ENCODE results near the gene NTNG1. TPM values are rescaled to one million over a fixed set of nuclear protein-coding genes. Genes with fewer than 3 reads are reported as not detected.
"Not testable (repeated sequence)": the region's sequence is repeated elsewhere in the genome, so short reads cannot be mapped to it uniquely, and the experiment has no call there.

Gene NTNG1
- total RNA-seq, 1 donor from 2014 or later, result 2.4 TPM

GRCh38 chr1:107230121-107230520 lies 89.3 kb downstream of the NTNG1 start:
- Histone ChIP-seq H3K36me3 (ENCODE audit: control insufficient read depth, insufficient read depth, low read length) (no peaks in the 10 kb centered on the region), H3K4me3 (ENCODE audit: low read depth, low read length) (no peak overlapping the region), H3K27me3 (ENCODE audit: control insufficient read depth, insufficient read depth, low read length) (no peaks in the 10 kb centered on the region)
- DNase-seq (ENCODE audit: low read depth), result no peak
- TF ChIP-seq CTCF (IDR thresholded peaks at IDR 0.05; ENCODE audit: insufficient read depth, low read length, severe bottlenecking), result no peak
- no peak for FAIRE-seq

GRCh38 chr1:107231291-107231690 lies 90.5 kb downstream of the NTNG1 start:
- no peaks in the 10 kb centered on the region for H3K27me3 ChIP-seq (ENCODE audit: control insufficient read depth, insufficient read depth, low read length)
- FAIRE-seq, result no peak
- no peak for TF ChIP-seq CTCF (IDR thresholded peaks at IDR 0.05; ENCODE audit: insufficient read depth, low read length, severe bottlenecking)
- H3K36me3 ChIP-seq (ENCODE audit: control insufficient read depth, insufficient read depth, low read length), result no peaks in the 10 kb centered on the region
- DNase-seq (ENCODE audit: low read depth), result no peak
- no peak overlapping the region for H3K4me3 ChIP-seq (ENCODE audit: low read depth, low read length)

GRCh38 chr1:107232426-107232825 lies 91.6 kb downstream of the NTNG1 start:
- FAIRE-seq (no peak), DNase-seq (ENCODE audit: low read depth) (no peak)
- no peak for TF ChIP-seq CTCF (IDR thresholded peaks at IDR 0.05; ENCODE audit: insufficient read depth, low read length, severe bottlenecking)
- no peak overlapping the region for H3K4me3 ChIP-seq (ENCODE audit: low read depth, low read length)
- no peaks in the 10 kb centered on the region for H3K27me3 ChIP-seq (ENCODE audit: control insufficient read depth, insufficient read depth, low read length)
- no peaks in the 10 kb centered on the region for H3K36me3 ChIP-seq (ENCODE audit: control insufficient read depth, insufficient read depth, low read length)

- not testable (repeated sequence) for H3K27me3 ChIP-seq (ENCODE audit: control insufficient read depth, insufficient read depth, low read length); H3K36me3 ChIP-seq (ENCODE audit: control insufficient read depth, insufficient read depth, low read length); FAIRE-seq; H3K4me3 ChIP-seq (ENCODE audit: low read depth, low read length); DNase-seq (ENCODE audit: low read depth)
Measured at GRCh38 chr1:107236760-107237159, 95.9 kb downstream of the NTNG1 start.

GRCh38 chr1:107243461-107243860 lies 102.6 kb downstream of the NTNG1 start:
- FAIRE-seq (no peak), DNase-seq (ENCODE audit: low read depth) (no peak)
- Histone ChIP-seq H3K27me3 (ENCODE audit: control insufficient read depth, insufficient read depth, low read length) (no peaks in the 10 kb centered on the region), H3K36me3 (ENCODE audit: control insufficient read depth, insufficient read depth, low read length) (no peaks in the 10 kb centered on the region), H3K4me3 (ENCODE audit: low read depth, low read length) (no peak overlapping the region)
- TF ChIP-seq CTCF (IDR thresholded peaks at IDR 0.05; ENCODE audit: insufficient read depth, low read length, severe bottlenecking), result no peak

- Histone ChIP-seq H3K27me3 (ENCODE audit: control insufficient read depth, insufficient read depth, low read length) (no peaks in the 10 kb centered on the region), H3K36me3 (ENCODE audit: control insufficient read depth, insufficient read depth, low read length) (no peaks in the 10 kb centered on the region), H3K4me3 (ENCODE audit: low read depth, low read length) (no peak overlapping the region)
- DNase-seq (ENCODE audit: low read depth) (no peak), FAIRE-seq (no peak)
- no peak for TF ChIP-seq CTCF (IDR thresholded peaks at IDR 0.05; ENCODE audit: insufficient read depth, low read length, severe bottlenecking)
Measured at GRCh38 chr1:107244709-107245500, 104.1 kb downstream of the NTNG1 start.

All from bronchial epithelial cell (primary cell).